OCI-LY1 (cell line): ENCODE data around the gene MYO15A.

Source experiments
- CTCF ChIP-seq: fragments of 200-600 bp; sonication (generic), shearing (Covaris generic); IDR thresholded peaks from 2 replicates; pipeline ENCODE4 v1.5.1; 2017; ENCODE audit warnings: mild to moderate bottlenecking, antibody characterized with exemption, low read length, moderate library complexity, mixed read lengths
- EZH2 ChIP-seq: fragments of 200-600 bp; sonication (generic), shearing (Covaris generic); IDR thresholded peaks from 2 replicates; pipeline ENCODE4 v1.8.0; 2017; ENCODE audit warnings: borderline replicate concordance, mixed run types, mild to moderate bottlenecking, antibody characterized with exemption, low read length, moderate library complexity, mixed read lengths

- TF ChIP-seq CTCF (no peak), EZH2 (no peak)
These were observed 14.6 kb downstream of the MYO15A start for GRCh38 chr17:18122990-18123753.
